Cardiac muscle cell (in vitro differentiated cells and primary cell): Measurements from ENCODE around the gene CD244. TPM values are rescaled to one million over a fixed set of nuclear protein-coding genes. Genes with fewer than 3 reads are reported as not detected.

Experiments
- DNase-seq, 2 donors: peaks; one replicate each; pipeline versions ENCODE4 v3.0.0 to v3.0.0-alpha.2; 2010 to 2017; ENCODE audit warnings: low read depth in 1 of 2, low spot score in 1 of 2
- H3K27ac ChIP-seq: fragments of 200-600 bp; sonication (generic); 2 replicates; pipeline ENCODE4 v1.5.1; 2016
- H3K27me3 ChIP-seq: fragments of 200-600 bp; sonication (generic); 2 replicates; pipeline ENCODE4 v1.6.0; 2016; ENCODE audit warnings: control low read depth
- H3K36me3 ChIP-seq: fragments of 200-600 bp; sonication (generic); 2 replicates; pipeline ENCODE4 v1.5.1; 2016; ENCODE audit warnings: control low read depth
- H3K4me1 ChIP-seq: fragments of 200-600 bp; sonication (generic); 2 replicates; pipeline ENCODE4 v1.8.1; 2017; ENCODE audit warnings: low read depth, mild to moderate bottlenecking, mixed run types
- H3K4me3 ChIP-seq: fragments of 200-600 bp; sonication (generic); 2 replicates; pipeline ENCODE4 v1.5.1; 2016; ENCODE audit warnings: mild to moderate bottlenecking
- H3K9me3 ChIP-seq: fragments of 200-600 bp; sonication (generic); 2 replicates; pipeline ENCODE4 v1.5.1; 2017; ENCODE audit warnings: low read depth, mild to moderate bottlenecking, control low read depth
- CTCF ChIP-seq: IDR thresholded peaks from 2 replicates; pipeline ENCODE4 v1.5.1; 2012; ENCODE audit warnings: low read depth, mild to moderate bottlenecking, low read length
- polyA plus RNA-seq: library from polyadenylated mRNA; unstranded; fragments of >200 nt; fragmentation: Nextera tagmentation; extraction: Ambion mirVana; gene quantifications from 2 replicates; pipeline ENCODE4 v1.2.1, GENCODE V29; 2016
- total RNA-seq: library from RNA; depleted of rRNA; stranded (reverse); fragments of >200 nt; gene quantifications from 2 replicates; pipeline ENCODE4 v1.2.3, GENCODE V29; 2016

CD244 gene
- total and polyA plus RNA-seq, 2 experiments from 2014 or later: 0.11 TPM; not detected in 1

- no peaks in the 10 kb centered on the region for H3K4me1 ChIP-seq
- DNase-seq: no peak
- no peaks in the 10 kb centered on the region for H3K9me3 ChIP-seq
- H3K36me3 ChIP-seq: no peaks in the 10 kb centered on the region
- no peak overlapping the region for H3K27ac ChIP-seq
- no peak overlapping the region for H3K4me3 ChIP-seq
- H3K27me3 ChIP-seq: no peaks in the 10 kb centered on the region
- TF ChIP-seq CTCF: no peak
Measured at GRCh38 chr1:160781914-160782689, 80.6 kb downstream of the CD244 start.

- peaks cover 2% of the 10 kb centered on the region for H3K27me3 ChIP-seq
- TF ChIP-seq CTCF: no peak
- no peak overlapping the region for H3K27ac ChIP-seq
- H3K4me1 ChIP-seq: no peaks in the 10 kb centered on the region
- DNase-seq: no peak
- no peak overlapping the region for H3K4me3 ChIP-seq
- H3K36me3 ChIP-seq: no peaks in the 10 kb centered on the region
- no peaks in the 10 kb centered on the region for H3K9me3 ChIP-seq
Measured at GRCh38 chr1:160781186-160781766, 81.4 kb downstream of the CD244 start.

DNA sequence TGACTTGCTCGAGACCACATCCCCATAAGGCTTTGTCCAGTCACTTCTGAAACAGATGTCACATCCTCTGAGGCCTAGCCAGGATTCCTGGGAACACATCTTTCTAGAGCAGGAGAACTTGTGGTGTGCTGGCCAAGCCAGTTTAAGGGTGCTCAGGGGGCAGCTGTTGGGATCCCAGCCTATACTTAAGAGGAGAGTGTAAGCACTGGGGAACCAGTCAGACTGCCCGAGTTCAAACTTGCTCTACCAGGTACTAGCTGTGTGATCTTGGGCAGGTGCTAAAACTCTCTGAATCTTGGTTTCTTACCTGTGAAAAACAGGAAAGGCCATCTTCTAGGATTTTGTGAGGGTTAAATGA lies 82.3 kb downstream of the CD244 start:
- Histone ChIP-seq H3K27me3 (peaks cover 4% of the 10 kb centered on the region), H3K36me3 (no peaks in the 10 kb centered on the region)
- no peak for TF ChIP-seq CTCF

More for the DNA sequence above, 82.3 kb downstream of the CD244 start:
- Histone ChIP-seq H3K9me3 (no peaks in the 10 kb centered on the region), H3K27ac (no peak overlapping the region), H3K4me1 (no peaks in the 10 kb centered on the region), H3K4me3 (no peak overlapping the region)
- no peak for DNase-seq

Other genes starting within 250 kb of the CD244 start
- not detected in 2 replicates for gene SLAMF1, start 215.8 kb downstream of the CD244 start, total RNA-seq
- 0.10 TPM in 1 of 2 replicates, not detected in the other for gene SLAMF1, start 215.8 kb downstream of the CD244 start, polyA plus RNA-seq
- gene CD48, start 151.1 kb downstream of the CD244 start, total RNA-seq: not detected in 2 replicates
- 0.26 TPM in 1 of 2 replicates, not detected in the other for gene CD48, start 151.1 kb downstream of the CD244 start, polyA plus RNA-seq
- gene SLAMF7, start 123.6 kb downstream of the CD244 start, total RNA-seq: not detected in 2 replicates
- gene SLAMF7, start 123.6 kb downstream of the CD244 start, polyA plus RNA-seq: 0.25 TPM in 1 of 2 replicates, not detected in the other
- not detected in 2 replicates for gene LY9, start 66.7 kb downstream of the CD244 start, total RNA-seq
- gene LY9, start 66.7 kb downstream of the CD244 start, polyA plus RNA-seq: not detected in 2 replicates
- gene ITLN1, start 22.3 kb upstream of the CD244 start, total RNA-seq: 0.21 TPM in 1 of 2 replicates, not detected in the other
- 0.34 TPM in 1 of 2 replicates, not detected in the other for gene ITLN1, start 22.3 kb upstream of the CD244 start, polyA plus RNA-seq
- not detected in 2 replicates for gene ITLN2, start 91.9 kb upstream of the CD244 start, total RNA-seq
- not detected in 2 replicates for gene ITLN2, start 91.9 kb upstream of the CD244 start, polyA plus RNA-seq
- 68.1 and 93.7 TPM in 2 replicates for gene F11R, start 158.3 kb upstream of the CD244 start, total RNA-seq
- 90.1 and 139 TPM in 2 replicates for gene F11R, start 158.3 kb upstream of the CD244 start, polyA plus RNA-seq
- gene TSTD1, start 176.1 kb upstream of the CD244 start, total RNA-seq: 262 and 347 TPM in 2 replicates
- 393 and 448 TPM in 2 replicates for gene TSTD1, start 176.1 kb upstream of the CD244 start, polyA plus RNA-seq
- gene USF1, start 183.1 kb upstream of the CD244 start, total RNA-seq: 110 and 127 TPM in 2 replicates
- gene USF1, start 183.1 kb upstream of the CD244 start, polyA plus RNA-seq: 33.7 and 45.5 TPM in 2 replicates
- not detected in 2 replicates for gene ARHGAP30, start 207.0 kb upstream of the CD244 start, total RNA-seq
- gene ARHGAP30, start 207.0 kb upstream of the CD244 start, polyA plus RNA-seq: 1.8 and 1.9 TPM in 2 replicates
- not detected in 2 replicates for gene NECTIN4, start 226.7 kb upstream of the CD244 start, total RNA-seq
- not detected in 2 replicates for gene NECTIN4, start 226.7 kb upstream of the CD244 start, polyA plus RNA-seq
- gene KLHDC9, start 235.5 kb upstream of the CD244 start, total RNA-seq: 36.5 and 42.4 TPM in 2 replicates
- 41.2 and 48.7 TPM in 2 replicates for gene KLHDC9, start 235.5 kb upstream of the CD244 start, polyA plus RNA-seq